ENCODE data around the gene SOX13.
"Not testable (repeated sequence)": the region's sequence is repeated elsewhere in the genome, so short reads cannot be mapped to it uniquely, and the experiment has no call there.

SOX13 gene

DNA sequence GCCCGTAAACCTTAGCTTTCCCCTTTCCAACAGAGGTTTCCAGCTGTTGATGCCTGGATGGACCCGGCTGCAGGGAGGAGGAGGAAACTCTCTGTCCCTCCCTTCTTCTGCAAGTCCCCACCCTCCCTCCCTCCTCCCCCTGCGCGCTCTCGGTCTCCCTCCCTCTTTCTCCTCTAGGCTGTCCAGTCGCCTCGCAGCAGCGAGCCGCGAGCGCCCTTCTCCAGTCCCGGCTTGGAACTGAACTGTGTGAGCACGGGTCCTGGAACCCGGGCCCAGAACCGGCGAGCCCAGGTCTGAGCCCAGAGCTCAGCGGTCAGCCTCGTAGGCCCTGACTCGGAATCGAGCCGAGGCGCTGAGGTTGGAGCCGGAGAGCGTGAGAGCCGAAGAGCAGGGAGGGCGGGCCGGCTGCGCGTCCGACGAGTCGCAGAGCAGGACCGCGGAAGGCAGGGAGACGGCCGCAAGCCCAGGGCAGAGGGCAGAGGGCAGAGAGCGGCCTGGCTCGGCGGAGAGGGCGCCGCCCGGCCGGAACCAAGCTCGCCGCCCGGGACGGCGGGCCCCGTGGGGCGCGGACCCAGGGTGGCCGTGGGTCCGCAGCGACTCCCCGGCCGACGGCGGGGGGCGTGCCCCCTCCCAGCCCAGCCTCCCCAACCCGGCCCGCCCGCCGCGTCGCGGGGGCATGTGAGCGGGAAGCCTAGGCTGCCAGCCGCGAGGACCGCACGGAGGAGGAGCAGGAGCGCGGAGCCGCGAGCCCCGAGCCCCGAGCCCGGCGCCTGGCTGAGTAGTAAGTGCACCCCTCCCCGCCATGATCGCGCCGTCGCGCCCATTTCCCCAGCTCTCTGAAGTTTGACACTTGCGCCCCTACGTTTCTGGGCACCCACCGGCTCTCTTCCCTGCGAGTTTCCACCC is at the start of gene SOX13:
TSS of gene SOX13 (plus strand) at position 185 of the 906 bp plus-strand sequence. CDS start 39,801 bp downstream, outside the sequence.
- no peak for DNase-seq

- DNase-seq = no peak
Measured at GRCh38 chr1:204025917-204026707, 46.8 kb upstream of the SOX13 start.

DNA sequence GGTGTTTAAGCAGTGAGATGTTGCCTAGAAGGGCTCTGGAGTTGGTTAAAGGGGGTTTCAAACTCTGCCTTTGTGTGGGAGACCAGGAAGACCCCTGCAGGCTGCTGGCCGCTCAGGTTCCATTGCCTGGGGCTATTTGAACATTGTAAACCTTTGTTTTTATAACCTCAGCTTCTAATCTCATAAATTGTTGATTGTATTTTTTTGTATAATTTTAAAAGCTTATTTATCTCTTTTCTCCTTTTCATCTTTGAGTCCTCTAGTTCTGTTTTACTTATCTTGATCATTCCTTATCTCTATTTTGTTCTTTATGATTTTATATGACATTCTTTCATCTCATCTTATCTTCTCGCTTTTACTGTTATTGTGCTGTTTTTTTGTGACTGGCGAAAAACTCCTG is 45.5 kb upstream of the SOX13 start:
- DNase-seq = no peak

DNA sequence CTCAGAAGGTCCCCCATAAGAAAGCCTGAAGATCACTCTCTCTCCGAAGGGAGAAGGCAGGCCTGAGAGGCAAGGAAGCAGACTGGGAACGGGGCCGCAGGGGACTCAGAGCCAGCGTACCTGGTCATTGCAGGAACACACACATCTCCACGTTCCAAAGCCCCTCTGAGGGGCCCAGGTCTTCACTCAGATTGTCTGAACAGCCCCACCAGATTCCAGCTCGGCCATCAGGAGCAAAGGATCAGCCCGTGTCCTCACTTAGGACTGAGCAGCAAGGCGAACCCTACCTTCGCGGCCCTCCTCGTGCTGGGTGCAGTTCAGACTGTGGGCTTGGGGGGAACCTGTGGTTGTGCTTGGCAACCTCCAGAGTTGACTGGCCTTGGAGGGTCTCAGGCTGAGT is 43.9 kb upstream of the SOX13 start:
- DNase-seq = no peak

DNA sequence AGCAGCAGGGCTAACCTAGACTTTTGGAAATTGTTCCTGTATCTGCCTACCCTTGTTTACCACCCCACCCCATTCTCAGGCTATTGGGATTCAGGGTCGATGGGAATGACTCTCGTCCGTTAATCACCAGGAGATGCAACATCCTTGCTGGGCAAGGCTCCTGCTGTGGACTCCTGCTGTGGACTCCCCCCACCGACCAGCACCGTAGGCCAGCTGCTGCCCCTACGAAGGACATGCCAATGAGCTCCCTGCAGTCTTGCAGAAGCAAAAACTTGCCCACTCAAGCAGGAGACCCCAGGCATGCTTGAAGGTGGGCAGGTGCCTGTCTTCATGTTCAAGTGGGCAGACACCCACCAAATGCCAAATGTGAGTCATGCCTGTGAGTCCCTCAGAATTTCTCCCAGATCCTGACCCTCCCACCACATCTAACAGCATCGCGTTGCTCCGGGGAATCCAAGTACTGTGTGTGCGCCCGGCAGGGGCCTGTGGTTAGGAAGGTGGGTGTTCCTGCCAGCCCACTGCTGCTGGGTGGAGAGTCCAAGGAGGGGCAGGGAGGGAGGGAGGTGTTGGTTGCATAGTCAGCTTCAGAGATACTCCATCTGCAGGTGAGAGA is 41.7 kb upstream of the SOX13 start:
- no peak for DNase-seq

- no peak for DNase-seq
Measured at GRCh38 chr1:204032642-204033235, 40.2 kb upstream of the SOX13 start.

DNA sequence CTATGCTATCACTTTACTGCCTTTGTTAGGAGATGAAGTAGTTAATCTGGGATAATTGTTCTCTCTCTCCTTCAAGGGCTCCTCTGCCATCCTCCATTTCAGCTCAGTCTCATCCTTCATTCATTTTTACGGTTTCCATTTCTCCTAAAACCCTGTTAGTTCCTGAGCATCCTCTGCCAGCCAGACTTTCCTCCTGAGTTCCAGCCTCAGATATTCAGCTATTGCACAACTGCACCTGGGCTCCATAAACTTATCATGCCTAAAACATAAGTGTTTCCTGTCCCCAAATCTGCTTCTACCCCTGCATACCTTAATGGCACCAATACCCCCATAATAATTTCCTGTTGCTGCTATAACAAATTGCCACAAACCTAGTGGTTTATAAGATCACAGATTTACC is 39.6 kb upstream of the SOX13 start:
- no peak for DNase-seq

DNA sequence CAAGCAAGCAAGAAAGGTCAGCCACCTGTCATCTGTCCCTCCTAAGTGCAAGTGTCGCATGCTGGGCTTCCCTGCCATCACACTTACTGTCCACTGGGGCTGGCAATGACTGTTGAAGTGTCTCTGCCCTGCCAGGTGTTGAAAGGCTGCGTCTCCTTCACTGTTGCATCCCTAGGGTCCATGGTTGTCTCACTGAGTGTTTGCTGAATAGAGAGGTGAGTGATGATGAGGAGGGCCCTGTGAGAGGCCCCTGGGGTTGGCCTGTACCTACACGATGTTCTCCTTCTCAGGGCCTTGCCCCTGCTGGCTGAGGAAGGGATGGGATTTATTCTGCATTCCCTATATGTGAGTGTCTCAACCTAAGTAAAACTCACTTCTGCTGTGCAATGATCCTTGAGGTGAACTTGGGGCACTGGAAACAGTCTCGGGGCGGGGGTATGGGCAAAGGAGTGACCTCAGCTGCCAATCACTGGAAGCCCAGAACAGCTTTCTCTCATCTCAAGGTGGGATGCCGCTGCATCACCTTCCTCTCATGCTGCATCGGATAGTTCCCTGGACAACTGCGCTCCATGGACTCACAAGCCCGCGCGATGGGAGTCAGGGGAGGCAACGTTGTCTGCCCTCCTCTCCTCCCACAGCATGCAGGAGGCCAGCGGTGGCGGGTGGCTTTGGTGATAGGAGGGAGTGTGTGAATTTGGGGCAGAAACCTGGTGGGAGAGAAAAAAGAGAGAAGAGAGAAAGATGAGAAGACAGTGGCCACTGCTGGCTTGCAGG is 35.8 kb upstream of the SOX13 start:
- DNase-seq = no peak

GRCh38 chr1:204041232-204041767 is 31.6 kb upstream of the SOX13 start:
- no peak for DNase-seq

- DNase-seq = no peak
Measured at GRCh38 chr1:204041803-204042505, 31.0 kb upstream of the SOX13 start.

- DNase-seq = no peak
Measured at GRCh38 chr1:204042516-204042915, 30.4 kb upstream of the SOX13 start.

DNA sequence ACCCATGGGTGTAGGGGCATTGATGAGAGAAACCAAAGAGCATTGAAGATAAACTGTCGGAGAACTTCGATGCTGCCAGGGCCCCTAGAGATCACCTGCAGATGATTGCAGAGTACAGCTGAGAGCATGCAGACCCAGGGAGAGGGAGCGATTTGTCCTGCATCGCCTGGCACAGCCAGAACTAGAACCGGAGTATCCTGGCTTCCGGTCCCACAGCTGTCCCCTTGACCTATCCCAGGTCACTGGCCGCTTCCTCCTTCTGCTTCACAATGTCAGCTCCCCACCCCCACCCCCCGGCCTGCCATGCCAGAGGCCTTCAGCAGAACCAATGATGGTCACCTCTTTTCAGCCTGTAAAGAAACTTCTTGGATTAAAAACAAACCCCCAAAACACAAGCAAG is 29.2 kb upstream of the SOX13 start:
- no peak for DNase-seq

- DNase-seq = no peak
Measured at GRCh38 chr1:204044448-204044847, 28.5 kb upstream of the SOX13 start.

GRCh38 chr1:204045430-204045829 is 27.5 kb upstream of the SOX13 start:
- no peak for DNase-seq

- no peak for DNase-seq
Measured at GRCh38 chr1:204046346-204046745, 26.6 kb upstream of the SOX13 start.

DNA sequence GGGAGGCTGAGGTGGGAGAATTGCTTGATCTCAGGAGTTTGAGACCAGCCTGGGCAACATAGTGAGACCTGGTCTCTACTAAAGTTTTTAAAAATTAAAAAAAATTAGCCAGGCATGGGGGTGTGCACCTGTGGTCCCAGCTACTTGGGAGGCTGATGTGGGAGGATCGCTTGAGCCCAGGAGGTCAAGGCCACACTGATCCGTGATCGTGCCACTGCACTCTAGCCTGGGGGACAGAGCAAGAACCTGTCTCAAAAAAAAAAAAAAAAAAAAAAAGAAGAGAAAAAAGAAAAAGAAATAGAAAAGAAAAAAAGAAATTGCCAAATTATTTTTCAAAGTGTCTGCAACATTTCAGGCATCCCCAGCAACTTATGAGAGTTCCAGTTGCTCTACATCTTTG is 24.1 kb upstream of the SOX13 start:
- not testable (repeated sequence) for DNase-seq

DNA sequence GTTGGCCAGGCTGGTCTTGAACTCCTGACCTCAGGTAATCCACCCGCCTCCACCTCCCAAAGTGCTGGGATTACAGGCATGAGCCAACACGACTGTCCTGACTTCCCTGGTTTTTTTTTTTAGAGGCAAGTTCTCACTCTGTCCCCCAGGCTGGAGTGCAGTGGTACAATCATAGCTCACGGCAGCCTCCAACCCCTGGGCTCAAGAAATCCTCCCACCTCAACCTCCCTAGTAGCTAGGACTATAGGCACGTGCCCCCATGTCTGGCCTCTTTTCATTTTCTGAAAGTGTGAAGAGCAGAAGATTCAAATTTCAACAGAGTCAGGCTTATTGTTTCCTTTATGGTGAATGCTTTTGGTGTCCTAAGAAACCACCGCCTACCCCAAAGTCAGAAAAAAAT is 21.7 kb upstream of the SOX13 start:
- DNase-seq = no peak

DNA sequence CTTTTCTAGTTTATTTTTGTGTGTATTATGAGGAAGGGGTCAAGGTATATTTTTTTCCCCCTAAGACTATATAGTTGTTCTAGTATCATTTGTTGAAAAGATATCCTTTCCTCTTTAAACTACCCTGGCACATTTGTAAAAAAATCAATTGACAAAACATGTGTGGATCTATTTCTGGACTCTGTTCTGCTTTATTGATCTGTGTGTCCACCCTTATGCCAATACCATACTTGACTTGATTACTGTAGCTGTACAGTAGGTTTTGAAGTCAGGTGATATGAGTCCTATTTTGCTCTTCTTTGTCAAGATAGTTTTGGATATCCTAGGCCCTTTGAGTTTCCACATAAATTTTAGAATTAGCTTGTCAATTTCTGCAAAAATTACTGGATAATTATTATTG is 21.2 kb upstream of the SOX13 start:
- no peak for DNase-seq

GRCh38 chr1:204053893-204054292 is 19.0 kb upstream of the SOX13 start:
- no peak for DNase-seq

- no peak for DNase-seq
Measured at GRCh38 chr1:204059970-204060369, 12.9 kb upstream of the SOX13 start.

- no peak for DNase-seq
Measured at GRCh38 chr1:204062106-204062505, 10.8 kb upstream of the SOX13 start.

Data from activated CD4-positive, CD25-positive, alpha-beta regulatory T cell (primary cell).